CD4-positive, alpha-beta T cell (primary cell): ENCODE data around the gene WWC2. TPM values are rescaled to one million over a fixed set of nuclear protein-coding genes. Genes with fewer than 3 reads are reported as not detected.

Source experiments
- ATAC-seq: fragments of 200-7000 bp; cut with Tn5 transposase; one replicate; pipeline ENCODE4 v1.10.0; 2022; ENCODE audit warnings: mild to moderate bottlenecking; ENCODE audit not compliant: poor library complexity
- CTCF ChIA-PET: fragments of 350-600 bp; sonication (Branson Sonifier 250); formaldehyde crosslinking; loops from one replicate; lab custom pipeline; 2021; ENCODE audit warnings: antibody characterized with exemption, inconsistent platforms; lab: Charles Lee
- POLR2A ChIA-PET: fragments of 350-600 bp; sonication (Branson Sonifier 250); formaldehyde crosslinking; loops from one replicate; lab custom pipeline; 2021; ENCODE audit warnings: antibody characterized with exemption, inconsistent platforms; lab: Charles Lee
- DNase-seq, 14 experiments: peaks; one replicate each; pipeline ENCODE4 v3.0.0-alpha.2; 2013 to 2020; ENCODE audit warnings: mixed read lengths in 2 of 14
- H3K27ac ChIP-seq, 2 donors: one replicate each; pipeline versions ENCODE4 v1.5.1 to v1.7.0; 2013; ENCODE audit warnings: low read length in 2 of 2, low read depth in 1 of 2, mild to moderate bottlenecking in 1 of 2
- H3K27me3 ChIP-seq, 2 experiments: 1 replicate in 1 of 2; 2 replicates in 1 of 2; pipeline versions ENCODE4 v1.6.1 to v1.7.0; 2013; ENCODE audit warnings: low read length in 2 of 2, control low read depth in 1 of 2, mild to moderate bottlenecking in 1 of 2, moderate library complexity in 1 of 2; ENCODE audit not compliant: insufficient read depth in 2 of 2, control insufficient read depth in 1 of 2
- H3K36me3 ChIP-seq: one replicate; pipeline ENCODE4 v1.6.1; 2013; ENCODE audit warnings: low read length, control low read depth; ENCODE audit not compliant: insufficient read depth
- H3K4me1 ChIP-seq: one replicate; pipeline ENCODE4 v1.6.1; 2013; ENCODE audit warnings: low read length, control low read depth; ENCODE audit not compliant: insufficient read depth
- H3K4me3 ChIP-seq: one replicate; pipeline ENCODE4 v1.5.1; 2013; ENCODE audit warnings: mild to moderate bottlenecking, low read length, moderate library complexity
- H3K9me3 ChIP-seq, 2 experiments: 1 replicate in 1 of 2; 2 replicates in 1 of 2; pipeline versions ENCODE4 v1.6.1 to v1.7.0; 2013; ENCODE audit warnings: low read length in 2 of 2, mild to moderate bottlenecking in 2 of 2, control low read depth in 1 of 2, moderate library complexity in 1 of 2; ENCODE audit not compliant: control insufficient read depth in 1 of 2, insufficient read depth in 1 of 2
- H3K27ac Mint-ChIP-seq: one replicate; pipeline ENCODE4 v1.8.0; 2020; ENCODE audit warnings: mixed read lengths
- H3K27me3 Mint-ChIP-seq: one replicate; pipeline ENCODE4 v1.8.0; 2021; ENCODE audit warnings: mixed read lengths
- H3K36me3 Mint-ChIP-seq: one replicate; pipeline ENCODE4 v1.8.0; 2021; ENCODE audit warnings: low read depth, mixed read lengths
- H3K4me1 Mint-ChIP-seq: one replicate; pipeline ENCODE4 v1.8.0; 2021; ENCODE audit warnings: low read depth, mixed read lengths
- H3K4me3 Mint-ChIP-seq: one replicate; pipeline ENCODE4 v1.8.0; 2020; ENCODE audit warnings: mild to moderate bottlenecking, mixed read lengths
- H3K9me3 Mint-ChIP-seq: one replicate; pipeline ENCODE4 v1.8.0; 2020; ENCODE audit warnings: mixed read lengths
- CTCF ChIP-seq: fragments of 200-600 bp; IDR thresholded peaks from one replicate; pipeline ENCODE4 v1.8.0; 2022; ENCODE audit warnings: antibody characterized with exemption, mild to moderate bottlenecking
- intact Hi-C, 2 experiments: fragments of 100-400 bp; cut with DNase I in 1 of 2; cut with micrococcal nuclease in 1 of 2; formaldehyde crosslinking; loops; one replicate each; pipeline versions ENCODE4 v1.15.1 to v1.9.0; 2023 to 2025; cut with DNase I, micrococcal nuclease
- total RNA-seq, 174 experiments: library from RNA in 2 of 174; stranded (reverse) in 2 of 174; gene quantifications; one replicate each; pipeline ENCODE4 v1.2.3 and lab custom pipeline; 2021 to 2026

The WWC2 gene
- total RNA-seq, 2 experiments from 2014 or later: 4.1 to 4.9 TPM

DNA sequence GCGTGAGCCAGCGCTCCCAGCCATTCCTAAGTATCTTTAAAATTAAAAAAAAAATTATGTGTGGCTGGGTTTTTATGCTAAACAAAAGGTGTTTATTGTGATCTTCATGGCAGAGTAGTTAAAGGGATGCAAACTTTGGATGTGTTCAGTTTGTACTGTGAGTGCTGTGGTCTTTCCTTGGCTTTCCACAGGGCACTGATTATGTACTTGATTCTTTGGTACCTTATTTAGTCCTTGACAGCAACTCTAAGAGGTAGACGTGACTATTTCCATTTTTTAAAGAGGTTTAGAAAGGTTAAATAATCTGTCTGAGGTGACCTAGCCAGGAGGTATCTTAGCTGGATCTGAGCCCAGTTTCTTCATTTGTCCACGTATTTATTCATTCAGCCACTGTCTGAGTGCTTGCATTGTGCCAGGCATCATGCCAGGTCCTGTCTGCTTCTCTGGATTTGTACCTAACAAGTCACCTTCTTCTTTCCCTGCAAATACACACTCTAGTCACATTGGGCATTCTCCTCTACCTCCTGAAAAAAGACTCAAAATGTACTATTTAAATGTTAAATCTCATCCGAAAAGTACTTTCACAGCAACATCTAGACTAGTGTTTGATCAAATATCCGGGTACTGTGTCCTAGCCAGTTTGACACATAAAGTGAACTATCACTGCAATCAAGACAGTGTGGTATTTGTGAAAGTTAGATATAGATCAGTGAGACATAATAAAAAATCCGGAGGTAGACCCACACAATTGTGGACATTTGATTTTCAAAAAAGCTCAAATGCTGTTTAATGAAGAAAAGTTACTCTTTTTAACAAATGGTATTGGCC, 31.5 kb downstream of the WWC2 start:
- H3K9me3 Mint-ChIP-seq: no peaks in the 10 kb centered on the region
- ATAC-seq (no peak), DNase-seq (no peak)
- Histone ChIP-seq H3K36me3 (no peaks in the 10 kb centered on the region), H3K27ac (no peak overlapping the region), H3K4me3 (no peak overlapping the region), H3K27me3 (no peaks in the 10 kb centered on the region), H3K4me1 (no peaks in the 10 kb centered on the region), H3K9me3 (no peaks in the 10 kb centered on the region)
- H3K4me3 Mint-ChIP-seq: no peak overlapping the region
- H3K36me3 Mint-ChIP-seq: no peaks in the 10 kb centered on the region
- no peaks in the 10 kb centered on the region for H3K27me3 Mint-ChIP-seq
- ChIA-PET CTCF (no interaction called here), POLR2A (no interaction called here)
- intact Hi-C loops: no loop called here
- no peak for TF ChIP-seq CTCF
- no peak overlapping the region for H3K27ac Mint-ChIP-seq
- peaks cover 4% of the 10 kb centered on the region for H3K4me1 Mint-ChIP-seq

DNA sequence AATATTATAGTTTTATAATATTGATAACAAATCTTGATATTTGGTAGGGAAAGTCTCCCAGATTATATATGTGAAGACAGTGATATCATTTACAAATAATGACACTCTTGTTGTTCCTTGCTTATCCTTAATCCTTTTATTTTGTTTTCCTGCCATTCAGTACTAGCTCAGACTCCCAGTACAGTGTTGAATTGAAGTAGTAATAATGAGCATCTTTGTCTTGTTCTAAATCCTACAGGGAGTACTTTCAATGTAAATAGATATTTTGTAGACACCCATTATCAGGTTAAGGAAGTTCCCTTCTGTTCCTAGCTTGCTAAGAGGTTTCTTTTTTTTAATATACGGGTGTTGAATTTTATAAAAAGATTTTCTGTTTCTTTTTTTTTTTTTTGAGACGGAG, 33.0 kb downstream of the WWC2 start:
- no peaks in the 10 kb centered on the region for H3K27me3 ChIP-seq
- no peaks in the 10 kb centered on the region for H3K9me3 Mint-ChIP-seq
- CTCF ChIA-PET: no interaction called here
- H3K27ac Mint-ChIP-seq: no peak overlapping the region
- POLR2A ChIA-PET: no interaction called here
- H3K4me1 Mint-ChIP-seq: peaks cover 4% of the 10 kb centered on the region
- TF ChIP-seq CTCF: no peak
- H3K36me3 ChIP-seq: no peaks in the 10 kb centered on the region
- H3K36me3 Mint-ChIP-seq: no peaks in the 10 kb centered on the region
- peaks cover 6% of the 10 kb centered on the region for H3K27me3 Mint-ChIP-seq
- H3K27ac ChIP-seq: no peak overlapping the region
- no peaks in the 10 kb centered on the region for H3K9me3 ChIP-seq
- no peak for DNase-seq
- intact Hi-C loops: no loop called here
- H3K4me3 Mint-ChIP-seq: no peak overlapping the region
- H3K4me3 ChIP-seq: no peak overlapping the region
- no peaks in the 10 kb centered on the region for H3K4me1 ChIP-seq
- ATAC-seq: no peak

GRCh38 chr4:183132865-183133264, 33.8 kb downstream of the WWC2 start:
- Mint-ChIP-seq H3K9me3 (no peaks in the 10 kb centered on the region), H3K27me3 (peaks cover 6% of the 10 kb centered on the region), H3K4me3 (no peak overlapping the region), H3K27ac (no peak overlapping the region), H3K4me1 (peaks cover 4% of the 10 kb centered on the region), H3K36me3 (no peaks in the 10 kb centered on the region)
- no peak for ATAC-seq
- Histone ChIP-seq H3K4me1 (no peaks in the 10 kb centered on the region), H3K27me3 (no peaks in the 10 kb centered on the region), H3K9me3 (no peaks in the 10 kb centered on the region), H3K27ac (no peak overlapping the region), H3K4me3 (no peak overlapping the region), H3K36me3 (no peaks in the 10 kb centered on the region)
- DNase-seq: no peak
- ChIA-PET CTCF (no interaction called here), POLR2A (no interaction called here)
- intact Hi-C loops: no loop called here
- TF ChIP-seq CTCF: no peak
